Caco-2 (cell line): ENCODE measurements around the gene KLHL42. TPM values are rescaled to one million over a fixed set of nuclear protein-coding genes. Genes with fewer than 3 reads are reported as not detected.
"Not testable (repeated sequence)": the region's sequence is repeated elsewhere in the genome, so short reads cannot be mapped to it uniquely, and the experiment has no call there.

Experiments
- BruUV-seq: library from RNA; stranded (reverse); fragments of 400-500 nt; replicated peaks from 2 replicates; lab custom pipeline; 2021; lab: Mats Ljungman, UMichigan
- CTCF ChIA-PET: fragments of 300-600 bp; sonication (Branson Sonifier 250); formaldehyde crosslinking; loops from one replicate; lab custom pipeline; 2022; ENCODE audit warnings: antibody characterized with exemption; lab: Charles Lee
- POLR2A ChIA-PET: fragments of 300-600 bp; sonication (Branson Sonifier 250); formaldehyde crosslinking; loops from one replicate; lab custom pipeline; 2022; ENCODE audit warnings: antibody characterized with exemption; lab: Charles Lee
- DNase-seq, 2 experiments: peaks; one replicate each; pipeline versions ENCODE4 v3.0.0 to v3.0.0-alpha.2; 2020 to 2022
- H3K27me3 ChIP-seq: replicated peaks from 2 replicates; pipeline ENCODE4 v1.6.0; 2011; ENCODE audit warnings: low read length; ENCODE audit not compliant: control insufficient read depth, insufficient read depth
- H3K36me3 ChIP-seq: 2 replicates; pipeline ENCODE4 v1.5.1; 2011; ENCODE audit warnings: low read length; ENCODE audit not compliant: control insufficient read depth, insufficient read depth
- H3K4me1 ChIP-seq: fragments of 250-450 bp; sonication (Bioruptor Pico); 2 replicates; pipeline ENCODE4 v1.5.1; 2020; ENCODE audit warnings: mild to moderate bottlenecking
- H3K4me3 ChIP-seq: 2 replicates; pipeline ENCODE4 v1.5.1; 2011; ENCODE audit warnings: low read depth, mild to moderate bottlenecking, control low read depth, low read length
- H3K9me3 ChIP-seq: fragments of 250-450 bp; sonication (Bioruptor Pico); 2 replicates; pipeline ENCODE4 v1.5.1; 2020; ENCODE audit warnings: mild to moderate bottlenecking, moderate library complexity
- H3K27ac Mint-ChIP-seq: one replicate; pipeline ENCODE4 v1.8.0; 2022; ENCODE audit warnings: mixed read lengths; ENCODE audit not compliant: unreplicated experiment
- H3K27me3 Mint-ChIP-seq: one replicate; pipeline ENCODE4 v1.8.0; 2022; ENCODE audit warnings: mixed read lengths; ENCODE audit not compliant: insufficient read depth, unreplicated experiment
- H3K36me3 Mint-ChIP-seq: one replicate; pipeline ENCODE4 v1.8.0; 2022; ENCODE audit warnings: mild to moderate bottlenecking, mixed read lengths; ENCODE audit not compliant: insufficient read depth, unreplicated experiment
- H3K4me1 Mint-ChIP-seq: one replicate; pipeline ENCODE4 v1.8.0; 2022; ENCODE audit warnings: low read depth, mixed read lengths; ENCODE audit not compliant: unreplicated experiment
- H3K4me3 Mint-ChIP-seq: one replicate; pipeline ENCODE4 v1.8.0; 2022; ENCODE audit warnings: mild to moderate bottlenecking, moderate library complexity, mixed read lengths; ENCODE audit not compliant: unreplicated experiment
- H3K9me3 Mint-ChIP-seq: one replicate; pipeline ENCODE4 v1.8.0; 2022; ENCODE audit warnings: mixed read lengths; ENCODE audit not compliant: unreplicated experiment
- CTCF ChIP-seq, 2 experiments: fragments of 200-600 bp in 1 of 2; IDR thresholded peaks; 1 replicate in 1 of 2; 2 replicates in 1 of 2; pipeline versions ENCODE4 v1.5.1 to v1.8.0; 2011 to 2022; ENCODE audit warnings: antibody characterized with exemption in 1 of 2, control low read depth in 1 of 2, inconsistent platforms in 1 of 2, low read depth in 1 of 2, low read length in 1 of 2, mild to moderate bottlenecking in 1 of 2, moderate library complexity in 1 of 2; ENCODE audit not compliant: insufficient read depth in 1 of 2, severe bottlenecking in 1 of 2, unreplicated experiment in 1 of 2
- intact Hi-C: fragments of 100-400 bp; cut with micrococcal nuclease; formaldehyde crosslinking; loops from one replicate; pipeline ENCODE4 v1.10.0; 2022; ENCODE audit not compliant: unreplicated experiment
- total RNA-seq: library from RNA; stranded (reverse); gene quantifications from 2 replicates; pipeline ENCODE4 v1.2.3, GENCODE V29; 2022

KLHL42 gene
- total RNA-seq, 1 experiment from 2014 or later = 36.5 TPM

GRCh38 chr12:27743601-27744000 is 36.4 kb upstream of the KLHL42 start:
- H3K9me3 ChIP-seq = no peaks in the 10 kb centered on the region
- Mint-ChIP-seq H3K27me3 (no peaks in the 10 kb centered on the region), H3K27ac (no peak overlapping the region), H3K4me3 (no peak overlapping the region), H3K4me1 (no peaks in the 10 kb centered on the region), H3K36me3 (peaks cover 36% of the 10 kb centered on the region), H3K9me3 (no peaks in the 10 kb centered on the region)
- POLR2A ChIA-PET = no interaction called here
- no peak overlapping the region for H3K4me3 ChIP-seq
- peaks cover 4% of the 10 kb centered on the region for H3K36me3 ChIP-seq
- CTCF ChIA-PET = no interaction called here
- H3K4me1 ChIP-seq = no peaks in the 10 kb centered on the region
- intact Hi-C loops = no loop called here
- no TSS peak for BruUV-seq
- TF ChIP-seq CTCF (IDR thresholded peaks at IDR 0.05; ENCODE audit: insufficient read depth in 1 of 2, low read depth in 1 of 2, low read length in 1 of 2, severe bottlenecking in 1 of 2, unreplicated experiment in 1 of 2) = no peak
- DNase-seq = no peak
- no peaks in the 10 kb centered on the region for H3K27me3 ChIP-seq

- peaks cover 24% of the 10 kb centered on the region for H3K36me3 Mint-ChIP-seq
- H3K4me1 Mint-ChIP-seq, H3K27me3 ChIP-seq, H3K27me3 Mint-ChIP-seq, H3K4me3 Mint-ChIP-seq, BruUV-seq, DNase-seq, H3K36me3 ChIP-seq, H3K9me3 ChIP-seq, H3K4me1 ChIP-seq, H3K9me3 Mint-ChIP-seq, H3K4me3 ChIP-seq, CTCF ChIA-PET, H3K27ac Mint-ChIP-seq, intact Hi-C loops: not testable (repeated sequence)
- POLR2A ChIA-PET = interaction anchor here (0.6 kb wide), 1 partner anchor 33 kb away, joined by 4 read pairs; no protein-coding TSS in a partner anchor
Observed at GRCh38 chr12:27745734-27746133, 34.3 kb upstream of the KLHL42 start.

- Histone ChIP-seq H3K9me3 (no peaks in the 10 kb centered on the region), H3K36me3 (peaks cover 2% of the 10 kb centered on the region; the same call in 1 of the 2 replicates), H3K27me3 (no peaks in the 10 kb centered on the region), H3K4me1 (peaks cover 8% of the 10 kb centered on the region), H3K4me3 (no peak overlapping the region)
- ChIA-PET POLR2A (no interaction called here), CTCF (no interaction called here)
- Mint-ChIP-seq H3K9me3 (no peaks in the 10 kb centered on the region), H3K4me3 (no peak overlapping the region), H3K4me1 (no peaks in the 10 kb centered on the region), H3K36me3 (peaks cover 28% of the 10 kb centered on the region), H3K27me3 (no peaks in the 10 kb centered on the region), H3K27ac (no peak overlapping the region)
- no peak for DNase-seq
- intact Hi-C loops = no loop called here
- no TSS peak for BruUV-seq
- TF ChIP-seq CTCF (IDR thresholded peaks at IDR 0.05; ENCODE audit: insufficient read depth in 1 of 2, low read depth in 1 of 2, low read length in 1 of 2, severe bottlenecking in 1 of 2, unreplicated experiment in 1 of 2) = no peak
Observed at GRCh38 chr12:27747111-27747820, 32.8 kb upstream of the KLHL42 start.
